HG03521 (cell line): ENCODE results near the gene STUB1.

Experiments used
- ATAC-seq: cut with Tn5 transposase; IDR thresholded peaks from one replicate; pipeline ENCODE4 v1.9.1; 2021; ENCODE audit warnings: mild to moderate bottlenecking, moderate library complexity; ENCODE audit not compliant: unreplicated experiment

STUB1 gene

GRCh38 chr16:643050-643368, 37.2 kb upstream of the STUB1 start:
- ATAC-seq, result no peak

DNA sequence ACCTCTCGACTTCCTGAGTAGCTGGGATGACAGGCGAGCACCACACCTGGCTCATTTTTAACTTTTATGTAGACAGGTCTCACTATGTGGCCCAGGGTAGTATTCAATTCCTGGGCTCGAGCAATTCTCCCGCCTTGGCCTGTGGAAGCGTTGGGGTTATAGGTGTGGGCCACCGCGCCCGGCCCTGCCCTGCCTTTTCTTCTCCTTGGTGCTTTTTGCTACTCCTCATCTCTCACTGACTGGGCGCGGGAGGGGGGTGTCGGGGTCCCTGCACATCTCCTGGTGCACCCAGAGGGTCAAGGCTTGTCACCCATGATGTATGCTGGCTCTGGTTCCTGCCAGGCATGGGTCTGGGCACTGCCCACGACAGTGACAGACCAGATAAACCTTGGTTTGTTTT, 35.7 kb upstream of the STUB1 start:
- no peak for ATAC-seq

DNA sequence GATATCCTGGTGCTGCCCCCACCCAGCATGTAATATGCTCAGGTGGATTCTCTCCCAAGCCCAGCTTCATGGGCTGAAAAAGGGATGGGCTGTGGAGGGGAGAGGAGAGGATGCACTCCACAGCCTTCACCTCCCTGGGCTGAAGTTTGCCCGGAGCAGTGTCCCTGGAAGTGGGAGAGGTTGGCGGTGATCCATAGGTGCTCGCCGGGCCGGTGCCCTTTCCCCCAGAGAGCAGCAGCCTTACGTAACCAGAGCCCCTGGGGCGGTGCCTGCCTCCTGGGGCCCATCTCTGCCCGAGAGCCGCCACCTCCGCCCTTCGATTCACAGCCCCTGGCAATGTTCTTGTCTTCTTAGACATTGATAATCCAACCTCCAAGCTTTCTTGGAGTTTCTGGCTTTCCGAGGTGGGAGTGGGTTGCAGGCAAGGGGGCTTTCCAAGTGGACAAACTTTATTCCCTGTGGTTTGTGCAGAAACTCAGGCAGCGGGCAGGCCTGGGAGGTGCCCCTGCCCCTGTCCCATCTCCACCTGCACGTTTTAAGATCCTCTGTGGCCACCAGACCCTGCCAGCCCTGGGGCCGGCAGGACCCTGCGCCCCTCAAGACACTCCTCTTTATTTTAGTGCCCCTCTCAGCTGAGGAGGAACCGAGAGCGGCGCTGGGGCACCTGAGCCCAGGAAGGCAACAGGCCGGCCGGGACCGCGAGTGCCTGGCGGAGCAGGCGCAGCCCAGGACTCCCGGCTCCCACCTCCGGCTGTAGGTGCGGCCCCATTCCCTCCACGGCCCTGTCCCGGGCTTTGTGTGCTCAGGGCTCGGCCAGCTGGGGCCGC, 34.1 kb upstream of the STUB1 start:
- no peak for ATAC-seq

DNA sequence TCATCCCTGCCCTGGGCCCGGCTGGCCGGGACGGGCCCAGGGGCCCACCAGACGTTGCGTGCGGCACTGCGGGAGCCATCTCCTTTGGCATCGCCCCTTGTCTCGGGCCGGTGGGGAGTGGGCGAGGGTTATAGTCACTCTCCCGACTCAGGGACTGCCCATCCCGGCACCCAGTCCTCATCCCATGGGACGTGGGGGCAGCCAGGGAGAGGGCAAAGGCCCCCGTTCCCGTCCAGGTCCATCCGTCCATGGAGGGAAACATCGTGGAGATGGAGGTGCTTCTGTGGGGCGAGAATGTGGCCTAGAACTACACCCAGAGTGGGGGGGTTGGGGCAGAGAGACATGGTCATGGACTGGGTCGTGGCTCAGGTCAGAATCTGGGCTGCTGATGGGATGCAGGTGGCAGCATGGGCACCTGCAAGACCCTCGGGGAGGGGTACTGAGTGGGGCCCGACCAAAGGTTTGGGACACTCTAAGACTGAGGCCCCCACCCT, 33.5 kb upstream of the STUB1 start:
- ATAC-seq, result no peak

- no peak for ATAC-seq
Measured at GRCh38 chr16:647173-647902, 32.9 kb upstream of the STUB1 start.

GRCh38 chr16:648071-648780, 32.0 kb upstream of the STUB1 start:
- no peak for ATAC-seq

DNA sequence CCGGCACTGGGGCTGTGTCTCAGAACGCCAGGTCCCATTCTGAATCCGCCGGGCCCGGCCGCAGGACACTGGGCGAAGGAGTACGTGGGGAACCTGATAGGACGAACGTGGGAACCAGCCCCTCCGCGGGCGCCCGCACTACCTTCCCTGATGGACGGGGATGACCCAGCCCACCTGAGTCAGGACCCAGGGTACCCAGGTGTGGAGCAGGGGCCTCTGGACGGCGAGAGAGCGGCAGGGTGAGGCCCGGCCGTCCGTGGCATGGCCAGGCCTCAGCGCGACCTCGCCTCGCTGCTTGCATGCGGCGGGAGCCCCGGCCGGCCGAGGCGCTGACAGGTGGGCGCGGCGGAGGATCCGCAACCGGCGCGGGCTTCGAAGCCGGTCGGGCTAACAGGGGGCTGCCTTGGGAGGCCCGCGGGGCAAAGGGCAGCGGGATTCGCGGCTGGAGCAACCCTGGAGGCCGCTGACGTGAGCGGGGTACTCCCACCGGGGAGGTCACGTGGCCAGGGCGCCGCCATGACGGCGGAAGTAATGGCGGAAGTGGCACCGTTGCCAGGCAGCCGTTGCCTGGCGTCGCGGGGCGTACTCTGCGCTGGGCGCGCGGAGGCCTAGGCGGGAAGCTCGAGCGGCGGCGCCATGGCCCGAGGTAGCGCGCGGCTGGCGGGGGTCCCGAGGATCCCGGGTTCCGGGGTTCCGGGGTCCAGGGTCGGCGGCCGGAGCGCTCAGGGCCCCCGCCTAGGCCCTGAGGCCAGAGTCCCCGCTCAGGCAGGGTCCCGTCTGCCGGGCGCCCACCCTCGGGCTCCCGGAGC, 31.2 kb upstream of the STUB1 start, which contains the start of gene WDR90:
WDR90 (plus strand) TSS at position 585 of the 809 bp plus-strand sequence; CDS start at position 637, 52 bp downstream.
- ATAC-seq, result peak; percentile 72

- ATAC-seq, result peak; percentile 6
Measured at GRCh38 chr16:649631-650030, 30.6 kb upstream of the STUB1 start.

GRCh38 chr16:651844-652243, 28.4 kb upstream of the STUB1 start:
- ATAC-seq, result no peak

DNA sequence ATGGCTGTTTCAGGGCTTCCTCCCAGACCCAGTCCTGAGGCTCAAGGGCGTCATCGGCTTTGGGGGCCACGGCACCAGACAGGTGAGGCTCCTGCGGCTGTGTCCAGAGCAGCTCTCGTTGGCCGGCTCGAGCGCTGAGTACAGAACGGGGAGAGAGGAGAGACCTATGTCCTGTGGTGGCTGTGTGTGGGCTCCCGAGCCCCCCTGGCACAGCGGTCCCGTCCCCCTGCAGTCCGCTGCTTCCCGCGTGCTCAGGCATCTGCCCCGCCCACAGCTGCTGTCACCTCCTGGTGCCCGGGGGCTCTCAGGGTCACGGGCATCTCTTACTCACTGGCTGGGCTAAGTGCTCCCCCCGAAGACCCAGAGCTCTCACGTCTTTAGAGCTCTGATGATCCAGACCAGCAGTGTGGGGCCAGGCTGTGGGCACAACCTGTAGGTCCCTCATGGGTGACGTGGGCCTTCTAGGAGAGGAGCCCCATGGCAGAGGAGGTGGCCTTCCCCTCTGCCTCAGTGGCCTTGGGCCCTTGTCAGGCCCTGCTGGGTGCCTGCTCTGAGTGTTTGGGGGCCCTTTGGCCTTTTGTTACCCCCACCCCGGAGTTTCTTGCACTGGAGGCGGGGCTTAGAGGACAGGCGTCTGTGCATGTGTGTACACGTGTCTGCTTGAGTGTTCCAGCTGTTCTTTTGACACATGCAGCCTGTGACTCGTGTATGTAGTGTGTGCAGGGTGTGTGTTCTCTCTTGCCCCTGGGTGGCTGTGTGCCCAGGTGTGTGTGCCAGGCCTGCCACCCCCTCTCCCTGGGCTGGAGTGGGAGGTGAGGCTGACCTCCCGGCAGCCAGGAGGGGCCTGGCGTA, 27.5 kb upstream of the STUB1 start:
- no peak for ATAC-seq

GRCh38 chr16:654034-654433, 26.2 kb upstream of the STUB1 start:
- no peak for ATAC-seq

GRCh38 chr16:657487-657886, 22.7 kb upstream of the STUB1 start:
- no peak for ATAC-seq

- ATAC-seq, result no peak
Measured at GRCh38 chr16:658679-659571, 21.3 kb upstream of the STUB1 start.

GRCh38 chr16:659618-660017, 20.6 kb upstream of the STUB1 start:
- no peak for ATAC-seq

DNA sequence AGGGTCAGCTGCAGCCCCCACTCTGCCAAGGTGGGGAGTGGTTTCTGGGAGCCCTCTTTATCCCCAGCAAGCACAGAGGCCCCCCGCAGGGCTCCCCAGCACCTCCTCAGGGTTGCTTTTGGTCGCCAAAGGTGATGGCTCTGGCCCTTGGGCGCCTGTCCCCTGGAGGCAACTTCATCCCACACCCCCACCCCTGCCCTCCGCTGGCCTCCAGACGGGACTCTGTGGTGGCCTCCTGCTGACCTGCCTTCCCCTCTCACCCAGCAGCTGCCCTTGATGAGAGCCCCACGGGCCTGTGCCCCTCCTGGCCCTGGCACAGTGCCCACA, 20.1 kb upstream of the STUB1 start:
- ATAC-seq, result no peak

DNA sequence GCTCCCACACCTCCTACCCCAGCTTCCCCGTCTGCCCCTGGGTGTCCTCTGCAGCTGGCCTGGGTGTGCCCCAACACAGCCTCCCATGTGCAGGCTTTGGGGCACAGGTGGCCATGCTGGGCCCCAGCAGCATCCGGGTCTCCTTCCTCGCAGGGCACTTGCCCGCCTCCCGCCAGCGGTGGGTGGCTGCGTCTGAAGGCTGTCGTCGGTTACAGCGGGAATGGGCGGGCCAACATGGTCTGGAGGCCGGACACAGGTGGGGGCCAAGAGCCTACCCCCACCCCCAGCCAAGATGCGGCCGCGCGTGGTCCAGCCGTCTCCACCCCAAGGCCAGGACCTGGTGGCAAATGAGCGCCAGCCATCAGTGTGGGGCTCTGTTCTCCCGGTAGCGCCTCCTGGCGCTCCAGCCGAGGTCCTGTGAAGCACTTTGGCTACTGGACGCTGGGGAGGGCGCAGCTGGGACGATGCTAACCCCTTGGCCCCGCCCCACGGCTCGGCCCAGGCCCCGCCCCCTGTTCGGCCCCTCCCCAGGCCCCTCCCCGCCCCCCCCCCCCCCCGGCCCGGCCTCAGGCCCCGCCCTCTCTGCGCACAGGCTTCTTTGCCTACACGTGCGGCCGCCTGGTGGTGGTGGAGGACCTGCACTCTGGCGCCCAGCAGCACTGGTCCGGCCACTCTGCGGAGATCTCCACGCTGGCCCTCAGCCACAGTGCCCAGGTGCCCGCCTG, 19.6 kb upstream of the STUB1 start:
- ATAC-seq, result peak; percentile 47

DNA sequence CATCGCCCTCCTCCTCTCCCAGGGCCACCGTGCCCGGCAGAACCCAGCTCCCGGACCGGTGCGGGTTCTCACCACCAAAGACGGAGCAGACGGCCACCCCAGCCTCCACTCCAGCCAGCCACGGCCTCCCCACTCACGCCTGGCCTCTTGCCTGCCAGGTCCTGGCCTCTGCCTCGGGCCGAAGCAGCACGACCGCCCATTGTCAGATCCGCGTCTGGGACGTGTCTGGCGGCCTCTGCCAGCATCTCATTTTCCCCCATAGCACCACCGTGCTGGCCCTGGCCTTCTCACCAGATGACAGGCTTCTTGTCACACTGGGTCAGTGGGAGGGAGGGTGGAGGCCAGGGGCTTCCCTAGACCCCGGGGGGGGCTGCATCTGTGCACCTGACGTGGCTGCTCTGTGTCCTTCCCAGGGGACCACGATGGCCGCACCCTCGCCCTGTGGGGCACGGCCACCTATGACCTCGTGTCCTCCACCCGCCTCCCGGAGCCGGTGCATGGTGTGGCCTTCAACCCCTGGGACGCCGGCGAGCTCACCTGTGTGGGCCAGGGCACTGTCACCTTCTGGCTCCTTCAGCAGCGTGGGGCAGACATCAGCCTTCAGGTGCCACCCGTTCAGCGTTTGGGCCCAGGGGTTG, 18.9 kb upstream of the STUB1 start:
- peak; percentile 12 for ATAC-seq

DNA sequence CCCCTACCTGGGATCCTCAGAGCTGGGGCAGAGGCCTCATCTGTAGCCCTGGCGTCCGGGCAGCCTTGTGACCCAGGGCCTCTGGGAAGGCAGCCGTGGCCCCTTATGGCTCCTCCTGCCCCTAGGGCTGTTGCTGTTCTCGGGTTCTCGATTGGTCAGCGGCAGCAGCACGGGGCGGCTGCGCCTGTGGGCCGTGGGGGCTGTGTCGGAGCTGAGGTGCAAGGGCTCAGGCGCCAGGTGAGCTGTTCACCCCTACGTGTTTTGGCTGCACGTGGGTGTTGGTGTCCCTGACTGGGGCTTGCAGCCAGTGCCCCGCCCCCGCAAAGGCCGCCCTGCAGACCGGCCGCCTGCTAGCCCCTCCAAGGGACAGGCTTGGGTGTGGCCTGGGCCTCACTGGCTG, 18.1 kb upstream of the STUB1 start:
- no peak for ATAC-seq
